ENCODE results near the gene SEPTIN12.

- no peak for TF ChIP-seq CTCF (IDR thresholded peaks at IDR 0.05)
- TF ChIP-seq POLR2A (IDR thresholded peaks at IDR 0.05), result no peak
Observed at GRCh38 chr16:4766875-4767628, 21.1 kb downstream of the SEPTIN12 start, which contains the start of gene ZNF500.

Data from vagina (tissue), 2 donors.